Fibroblast of lung (primary cell): ENCODE data around the gene HSF2BP.

ENCODE experiments used
- EZH2 ChIP-seq: IDR thresholded peaks from 2 replicates; pipeline ENCODE4 v1.5.1; 2012; ENCODE audit warnings: low read length, control low read depth, mild to moderate bottlenecking; ENCODE audit errors: missing control alignments
- TF ChIP-seq, protein P1 (sequence below), 2 donors: IDR thresholded peaks in 1 of 2; conservative IDR thresholded peaks in 1 of 2; 1 replicate in 1 of 2; 2 replicates in 1 of 2; pipeline ENCODE4 v1.5.1; 2011 to 2012; ENCODE audit warnings: low read length in 2 of 2, control low read depth in 1 of 2, inconsistent platforms in 1 of 2, low read depth in 1 of 2, mild to moderate bottlenecking in 1 of 2

DNA sequence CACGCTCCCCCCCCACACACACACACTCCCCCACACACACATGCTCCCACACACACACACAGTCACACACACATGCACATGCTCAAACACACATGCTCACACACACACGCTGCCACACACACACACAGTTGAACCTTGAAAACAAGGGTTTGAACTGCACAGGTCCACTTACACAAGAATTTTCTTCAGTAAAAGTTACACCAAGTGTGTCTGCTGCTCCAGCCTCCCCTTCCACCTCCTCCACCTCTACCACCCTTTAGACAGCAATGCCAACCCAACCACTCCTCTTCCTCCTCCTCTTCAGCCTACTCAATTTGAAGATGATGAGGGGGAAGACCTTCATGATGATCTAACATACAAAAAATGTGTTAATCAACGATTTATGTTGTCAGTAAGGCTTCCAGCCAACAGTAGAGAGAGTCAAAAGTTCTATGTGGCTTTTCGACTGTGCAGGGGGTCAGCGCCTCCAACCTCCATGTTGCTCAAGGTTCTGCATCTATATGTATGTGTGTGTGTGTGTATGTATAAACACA is 26.8 kb downstream of the HSF2BP start:
- TF ChIP-seq, protein P1, sequence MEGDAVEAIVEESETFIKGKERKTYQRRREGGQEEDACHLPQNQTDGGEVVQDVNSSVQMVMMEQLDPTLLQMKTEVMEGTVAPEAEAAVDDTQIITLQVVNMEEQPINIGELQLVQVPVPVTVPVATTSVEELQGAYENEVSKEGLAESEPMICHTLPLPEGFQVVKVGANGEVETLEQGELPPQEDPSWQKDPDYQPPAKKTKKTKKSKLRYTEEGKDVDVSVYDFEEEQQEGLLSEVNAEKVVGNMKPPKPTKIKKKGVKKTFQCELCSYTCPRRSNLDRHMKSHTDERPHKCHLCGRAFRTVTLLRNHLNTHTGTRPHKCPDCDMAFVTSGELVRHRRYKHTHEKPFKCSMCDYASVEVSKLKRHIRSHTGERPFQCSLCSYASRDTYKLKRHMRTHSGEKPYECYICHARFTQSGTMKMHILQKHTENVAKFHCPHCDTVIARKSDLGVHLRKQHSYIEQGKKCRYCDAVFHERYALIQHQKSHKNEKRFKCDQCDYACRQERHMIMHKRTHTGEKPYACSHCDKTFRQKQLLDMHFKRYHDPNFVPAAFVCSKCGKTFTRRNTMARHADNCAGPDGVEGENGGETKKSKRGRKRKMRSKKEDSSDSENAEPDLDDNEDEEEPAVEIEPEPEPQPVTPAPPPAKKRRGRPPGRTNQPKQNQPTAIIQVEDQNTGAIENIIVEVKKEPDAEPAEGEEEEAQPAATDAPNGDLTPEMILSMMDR (conservative IDR thresholded peaks at IDR 0.05 in 1 of 2, IDR thresholded peaks at IDR 0.05 in 1 of 2; ENCODE audit: low read depth in 1 of 2, low read length in 2 of 2), result no peak
- TF ChIP-seq EZH2, result no peak
